ENCODE results near the gene XPR1.
"Not testable (repeated sequence)": the region's sequence is repeated elsewhere in the genome, so short reads cannot be mapped to it uniquely, and the experiment has no call there.

XPR1 gene

DNA sequence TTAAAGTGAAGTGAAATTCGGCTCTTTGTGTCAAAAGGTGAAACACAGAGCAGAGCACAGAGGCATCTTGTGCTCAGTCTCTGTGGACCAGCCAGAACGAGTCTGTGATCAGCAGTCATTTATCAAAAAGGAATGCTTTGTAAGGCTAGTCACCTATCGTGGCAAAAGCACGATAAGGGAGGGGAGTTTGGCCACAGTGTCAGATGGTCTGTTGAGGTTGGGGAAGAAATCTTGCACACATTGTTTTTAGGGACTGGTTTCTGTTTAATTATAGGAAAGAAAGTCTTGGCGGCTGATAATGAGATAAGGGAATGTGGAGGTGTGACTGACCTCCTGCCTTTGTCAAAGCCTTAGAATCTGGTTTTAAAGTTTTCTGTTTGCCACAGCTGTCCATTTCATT, 222.6 kb downstream of the XPR1 start:
- ChIA-PET POLR2A (no interaction called here), CTCF (interaction anchor here (0.9 to 2.7 kb wide), 3 partner anchors 9 to 341 kb away, joined by 3 to 11 read pairs (median 7); no protein-coding TSS in a partner anchor)
- DNase-seq (ENCODE audit: extremely low spot score), result no peak
- TF ChIP-seq, protein P1, sequence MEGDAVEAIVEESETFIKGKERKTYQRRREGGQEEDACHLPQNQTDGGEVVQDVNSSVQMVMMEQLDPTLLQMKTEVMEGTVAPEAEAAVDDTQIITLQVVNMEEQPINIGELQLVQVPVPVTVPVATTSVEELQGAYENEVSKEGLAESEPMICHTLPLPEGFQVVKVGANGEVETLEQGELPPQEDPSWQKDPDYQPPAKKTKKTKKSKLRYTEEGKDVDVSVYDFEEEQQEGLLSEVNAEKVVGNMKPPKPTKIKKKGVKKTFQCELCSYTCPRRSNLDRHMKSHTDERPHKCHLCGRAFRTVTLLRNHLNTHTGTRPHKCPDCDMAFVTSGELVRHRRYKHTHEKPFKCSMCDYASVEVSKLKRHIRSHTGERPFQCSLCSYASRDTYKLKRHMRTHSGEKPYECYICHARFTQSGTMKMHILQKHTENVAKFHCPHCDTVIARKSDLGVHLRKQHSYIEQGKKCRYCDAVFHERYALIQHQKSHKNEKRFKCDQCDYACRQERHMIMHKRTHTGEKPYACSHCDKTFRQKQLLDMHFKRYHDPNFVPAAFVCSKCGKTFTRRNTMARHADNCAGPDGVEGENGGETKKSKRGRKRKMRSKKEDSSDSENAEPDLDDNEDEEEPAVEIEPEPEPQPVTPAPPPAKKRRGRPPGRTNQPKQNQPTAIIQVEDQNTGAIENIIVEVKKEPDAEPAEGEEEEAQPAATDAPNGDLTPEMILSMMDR (IDR thresholded peaks at IDR 0.05; ENCODE audit: control extremely low read depth, extremely low read depth, low read depth, missing control alignments), result no peak

DNA sequence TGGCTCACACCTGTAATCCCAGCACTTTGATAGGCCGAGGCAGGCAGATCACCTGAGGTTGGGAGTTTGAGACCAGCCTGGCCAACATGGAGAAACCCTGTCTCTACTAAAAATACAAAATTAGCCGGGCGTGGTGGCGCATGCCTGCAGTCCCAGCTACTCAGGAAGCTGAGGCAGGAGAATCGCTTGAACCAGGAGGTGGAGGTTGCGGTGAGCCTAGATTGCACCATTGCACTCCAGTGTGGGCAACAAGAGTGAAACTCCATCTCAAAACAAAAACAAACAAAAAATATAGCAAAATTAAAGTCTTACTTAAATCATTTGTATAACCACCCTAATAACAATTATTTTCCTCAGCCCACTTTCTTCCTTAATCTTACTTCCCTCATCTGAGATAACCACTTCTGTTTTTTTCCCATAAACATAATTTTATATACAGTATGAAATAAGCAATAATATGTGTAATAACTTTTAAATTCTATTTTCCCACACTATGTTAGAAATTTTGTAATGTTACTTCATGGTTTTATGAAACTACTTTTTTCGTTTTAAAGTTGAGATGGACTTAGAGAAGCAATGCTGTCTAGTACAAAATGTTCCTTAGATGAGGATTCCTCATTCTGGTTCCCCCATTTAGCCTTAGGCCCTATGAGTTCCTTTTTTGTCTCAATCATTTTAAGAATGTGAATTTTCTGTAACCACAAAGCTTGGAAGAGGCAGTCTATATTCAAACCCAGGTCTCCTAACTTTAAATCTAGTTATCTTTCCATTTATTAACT, 226.3 kb downstream of the XPR1 start:
- CTCF ChIA-PET; DNase-seq (ENCODE audit: extremely low spot score); POLR2A ChIA-PET: not testable (repeated sequence)

DNA sequence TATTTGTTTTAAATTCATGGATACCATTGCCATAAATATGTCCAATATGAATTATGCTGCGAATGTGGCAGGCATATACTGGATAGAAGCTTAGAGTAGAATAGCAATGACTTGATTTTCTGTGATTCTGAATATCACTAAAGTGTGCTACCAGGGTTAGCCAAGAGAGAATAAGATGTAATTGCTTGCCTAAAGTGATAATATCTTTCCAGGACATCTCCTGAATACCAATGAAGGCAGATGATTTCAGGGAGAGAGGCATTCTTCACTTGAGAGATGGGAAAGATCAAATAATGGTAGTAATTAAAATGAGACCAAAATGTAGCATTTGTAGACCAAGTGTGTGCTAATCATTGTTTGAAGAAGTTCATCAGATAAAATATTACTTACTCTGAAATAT, 227.5 kb downstream of the XPR1 start:
- TF ChIP-seq, protein P1 (IDR thresholded peaks at IDR 0.05; ENCODE audit: control extremely low read depth, extremely low read depth, low read depth, missing control alignments), result no peak
- ChIA-PET POLR2A (no interaction called here), CTCF (no interaction called here)
- no peak for DNase-seq (ENCODE audit: extremely low spot score)

DNA sequence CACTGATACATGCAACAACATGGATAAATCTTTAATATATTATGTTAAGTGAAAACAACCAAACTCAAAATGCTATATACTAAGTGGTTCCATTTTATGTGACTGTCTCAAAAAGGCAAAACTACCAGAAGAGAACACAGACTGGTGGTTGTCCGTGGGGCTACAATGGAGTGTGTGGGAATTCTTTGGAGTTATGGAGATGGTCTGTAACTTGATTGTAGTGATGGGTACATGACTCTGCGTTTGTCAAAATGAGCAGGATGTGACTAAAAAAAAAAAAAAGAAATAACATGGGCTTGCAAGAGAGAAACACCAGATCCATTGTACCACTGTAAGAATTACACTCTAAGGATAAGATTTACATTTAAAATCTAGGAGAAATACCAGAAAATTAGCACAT, 228.7 kb downstream of the XPR1 start:
- CTCF ChIA-PET, result interaction anchor here (1.5 to 6.1 kb wide), 4 partner anchors 11 to 344 kb away, joined by 5 to 125 read pairs (median 44); no protein-coding TSS in a partner anchor
- DNase-seq (ENCODE audit: extremely low spot score), result no peak
- TF ChIP-seq, protein P1 (IDR thresholded peaks at IDR 0.05; ENCODE audit: control extremely low read depth, extremely low read depth, low read depth, missing control alignments), result no peak
- POLR2A ChIA-PET, result no interaction called here

DNA sequence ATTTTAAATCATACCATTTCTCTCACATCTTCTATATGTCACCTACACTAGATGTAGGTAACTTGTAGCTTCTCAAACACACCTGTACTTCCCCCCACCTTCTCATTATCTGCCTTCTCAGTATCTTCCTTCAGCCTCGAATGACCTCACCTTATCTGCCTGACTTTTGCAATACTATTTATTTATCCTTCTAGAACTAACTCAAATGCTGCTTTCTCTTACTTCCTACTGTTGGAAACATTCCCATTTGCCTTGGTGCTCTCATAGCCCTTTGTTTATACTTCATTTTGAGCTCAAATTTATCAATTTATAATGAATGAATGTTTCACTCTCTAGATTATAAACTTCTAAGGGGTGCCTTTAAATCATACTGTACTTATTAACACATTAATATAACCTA, 230.5 kb downstream of the XPR1 start:
- ChIA-PET CTCF (interaction anchor here (0.7 to 6.1 kb wide), 36 partner anchors 9 to 363 kb away, joined by 3 to 125 read pairs (median 5); partner anchors contain the start of gene XPR1), POLR2A (no interaction called here)
- DNase-seq (ENCODE audit: extremely low spot score), result no peak

DNA sequence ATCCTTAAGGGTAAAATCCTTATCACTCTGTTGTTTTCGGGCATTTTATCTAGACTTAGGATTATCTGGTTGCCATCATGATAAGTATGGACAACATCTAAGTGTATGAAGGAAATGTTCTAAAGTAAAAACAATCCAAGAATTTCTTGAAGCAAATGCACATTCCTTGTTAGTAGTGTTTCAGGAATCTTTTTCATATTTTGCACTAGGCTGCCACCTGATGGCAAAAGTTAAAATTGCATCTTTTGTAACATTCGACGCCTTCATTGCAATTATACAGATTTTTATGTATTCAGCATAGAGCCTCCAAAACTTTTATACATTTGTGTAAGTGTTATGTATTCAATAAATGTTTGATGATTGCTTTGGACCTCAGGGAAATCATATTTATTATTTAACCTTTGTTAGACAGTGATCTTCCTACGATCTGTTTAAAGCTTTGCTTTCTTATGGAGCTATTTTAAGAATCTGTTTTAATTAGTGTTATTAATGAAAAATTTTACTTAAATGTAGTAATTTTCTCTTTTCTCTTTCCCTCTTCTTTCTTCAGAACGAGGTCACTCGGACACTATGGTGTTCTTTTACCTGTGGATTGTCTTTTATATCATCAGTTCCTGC, 231.4 kb downstream of the XPR1 start:
- TF ChIP-seq, protein P1 (IDR thresholded peaks at IDR 0.05; ENCODE audit: control extremely low read depth, extremely low read depth, low read depth, missing control alignments), result peak; percentile 72
- ChIA-PET POLR2A (no interaction called here), CTCF (interaction anchor here (0.7 to 6.1 kb wide), 36 partner anchors 9 to 364 kb away, joined by 3 to 125 read pairs (median 4); no protein-coding TSS in a partner anchor)
- no peak for DNase-seq (ENCODE audit: extremely low spot score)

More for the DNA sequence above, 230.5 kb downstream of the XPR1 start:
- TF ChIP-seq, protein P1 (IDR thresholded peaks at IDR 0.05; ENCODE audit: control extremely low read depth, extremely low read depth, low read depth, missing control alignments), result no peak

All from GM10248 (cell line).